B cell (primary cell): ENCODE data around the gene SCFD2. TPM values are rescaled to one million over a fixed set of nuclear protein-coding genes. Genes with fewer than 3 reads are reported as not detected.

Source experiments
- ATAC-seq: fragments of 200-7000 bp; cut with Tn5 transposase; one replicate; pipeline ENCODE4 v1.10.0; 2021; ENCODE audit warnings: low read depth, mild to moderate bottlenecking, moderate number of reproducible peaks, moderate library complexity
- CTCF ChIA-PET: fragments of 350-600 bp; sonication (Branson Sonifier 250); formaldehyde crosslinking; loops from one replicate; lab custom pipeline; 2021; ENCODE audit warnings: antibody characterized with exemption, inconsistent platforms; lab: Charles Lee
- POLR2A ChIA-PET: fragments of 350-600 bp; sonication (Branson Sonifier 250); formaldehyde crosslinking; loops from one replicate; lab custom pipeline; 2021; ENCODE audit warnings: antibody characterized with exemption; lab: Charles Lee
- DNase-seq: peaks from one replicate; pipeline ENCODE4 v3.0.0; 2013
- H2AFZ ChIP-seq: 2 replicates; pipeline ENCODE4 v1.6.1; 2012; ENCODE audit warnings: mild to moderate bottlenecking, low read depth, low read length; ENCODE audit not compliant: insufficient read depth, poor library complexity, severe bottlenecking
- H3K27ac ChIP-seq, 2 donors: 1 replicate in 1 of 2; 2 replicates in 1 of 2; pipeline ENCODE4 v1.5.1; 2012 to 2013; ENCODE audit warnings: low read length in 2 of 2, mild to moderate bottlenecking in 2 of 2, moderate library complexity in 1 of 2
- H3K27me3 ChIP-seq, 4 experiments: fragments of 200-600 bp in 1 of 4; sonication (generic) in 1 of 4; replicated peaks in 1 of 4; 1 replicate in 2 of 4; 2 replicates in 2 of 4; pipeline versions ENCODE4 v1.6.1 to v1.7.0; 2013 to 2016; ENCODE audit warnings: low read length in 3 of 4, mild to moderate bottlenecking in 2 of 4, mixed read lengths in 1 of 4, moderate library complexity in 1 of 4; ENCODE audit not compliant: insufficient read depth in 4 of 4, control insufficient read depth in 3 of 4; ENCODE audit errors: control extremely low read depth in 1 of 4
- H3K36me3 ChIP-seq, 2 experiments: replicated peaks in 1 of 2; 1 replicate in 1 of 2; 2 replicates in 1 of 2; pipeline versions ENCODE4 v1.6.1 to v1.7.1; 2013; ENCODE audit warnings: low read length in 1 of 2; ENCODE audit not compliant: insufficient read depth in 2 of 2, control insufficient read depth in 1 of 2; ENCODE audit errors: control extremely low read depth in 1 of 2, extremely low read depth in 1 of 2
- H3K4me1 ChIP-seq, 2 donors: fragments of 200-600 bp in 1 of 2; sonication (generic) in 1 of 2; 1 replicate in 1 of 2; 2 replicates in 1 of 2; pipeline versions ENCODE4 v1.5.1 to v1.6.1; 2013 to 2017; ENCODE audit warnings: low read length in 2 of 2; ENCODE audit not compliant: control insufficient read depth in 2 of 2, insufficient read depth in 2 of 2
- H3K4me2 ChIP-seq: replicated peaks from 2 replicates; pipeline ENCODE3; 2012; ENCODE audit warnings: mild to moderate bottlenecking, low read depth, low read length; ENCODE audit not compliant: poor library complexity, severe bottlenecking
- H3K4me3 ChIP-seq, 5 experiments: fragments of 200-600 bp in 1 of 5; sonication (generic) in 1 of 5; 1 replicate in 3 of 5; 2 replicates in 2 of 5; pipeline versions ENCODE4 v1.5.1 to v1.7.0; 2011 to 2016; ENCODE audit warnings: low read length in 4 of 5, mild to moderate bottlenecking in 4 of 5, low read depth in 2 of 5, control low read depth in 1 of 5, moderate library complexity in 1 of 5; ENCODE audit not compliant: insufficient read depth in 1 of 5; ENCODE audit errors: control extremely low read depth in 1 of 5, extremely low read depth in 1 of 5
- H3K79me2 ChIP-seq: fragments of 200-600 bp; sonication (generic); one replicate; pipeline ENCODE4 v1.6.0; 2016; ENCODE audit warnings: low read length; ENCODE audit not compliant: control insufficient read depth, insufficient read depth
- H3K9ac ChIP-seq: fragments of 200-600 bp; sonication (generic); 2 replicates; pipeline ENCODE4 v1.6.1; 2017; ENCODE audit warnings: mild to moderate bottlenecking, low read length, moderate library complexity
- H3K9me3 ChIP-seq, 3 donors: one replicate each; pipeline versions ENCODE4 v1.6.1 to v1.7.1; 2013; ENCODE audit warnings: low read length in 2 of 3; ENCODE audit not compliant: control insufficient read depth in 2 of 3, insufficient read depth in 1 of 3; ENCODE audit errors: control extremely low read depth in 1 of 3
- H4K20me1 ChIP-seq: 2 replicates; pipeline ENCODE4 v1.6.0; 2012; ENCODE audit warnings: mild to moderate bottlenecking, low read length; ENCODE audit not compliant: insufficient read depth, control insufficient read depth, poor library complexity, severe bottlenecking
- H3K27ac Mint-ChIP-seq: one replicate; pipeline ENCODE4 v1.8.0; 2021; ENCODE audit warnings: mixed read lengths
- H3K27me3 Mint-ChIP-seq: one replicate; pipeline ENCODE4 v1.8.0; 2021; ENCODE audit warnings: mixed read lengths
- H3K4me1 Mint-ChIP-seq: one replicate; pipeline ENCODE4 v1.8.0; 2021; ENCODE audit warnings: mixed read lengths
- H3K4me3 Mint-ChIP-seq: one replicate; pipeline ENCODE4 v1.8.0; 2021; ENCODE audit warnings: mixed read lengths
- H3K9me3 Mint-ChIP-seq: one replicate; pipeline ENCODE4 v1.8.0; 2022; ENCODE audit warnings: mixed read lengths; ENCODE audit not compliant: insufficient read depth
- EZH2 ChIP-seq: IDR thresholded peaks from 2 replicates; pipeline ENCODE4 v1.6.1; 2012; ENCODE audit warnings: borderline replicate concordance, low read depth, mild to moderate bottlenecking, moderate library complexity, low read length; ENCODE audit not compliant: insufficient read depth, poor library complexity, severe bottlenecking
- WGBS: methylation state at CpG from one replicate; pipeline ENCODE4 v1.1.5; 2013; ENCODE audit warnings: missing lambda C conversion rate; ENCODE audit not compliant: insufficient coverage; 5-methylcytosine and 5-hydroxymethylcytosine counted together
- intact Hi-C: fragments of 100-400 bp; cut with micrococcal nuclease; formaldehyde crosslinking; loops from one replicate; pipeline ENCODE4 v1.10.0; 2022
- polyA plus RNA-seq: library from polyadenylated mRNA; depleted of rRNA; stranded (reverse); fragments of >200 nt; gene quantifications from 2 replicates; pipeline ENCODE4 v1.2.3, GENCODE V29; 2012
- total RNA-seq, 2 donors: library from RNA; stranded (reverse); fragments of 120-200 nt in 1 of 2; gene quantifications; 1 replicate in 1 of 2; 2 replicates in 1 of 2; pipeline versions ENCODE4 v1.2.3 to v1.2.4, GENCODE V29; 2013 to 2022
- TF ChIP-seq, protein P1 (sequence below): fragments of 200-600 bp; IDR thresholded peaks from one replicate; pipeline ENCODE4 v1.8.0; 2022; ENCODE audit warnings: antibody characterized with exemption, mild to moderate bottlenecking

SCFD2 gene
- total and polyA plus RNA-seq, 2 donors (not counting 1 experiment from before 2014, with no cell fraction given) = 12.8 to 20.4 TPM

DNA sequence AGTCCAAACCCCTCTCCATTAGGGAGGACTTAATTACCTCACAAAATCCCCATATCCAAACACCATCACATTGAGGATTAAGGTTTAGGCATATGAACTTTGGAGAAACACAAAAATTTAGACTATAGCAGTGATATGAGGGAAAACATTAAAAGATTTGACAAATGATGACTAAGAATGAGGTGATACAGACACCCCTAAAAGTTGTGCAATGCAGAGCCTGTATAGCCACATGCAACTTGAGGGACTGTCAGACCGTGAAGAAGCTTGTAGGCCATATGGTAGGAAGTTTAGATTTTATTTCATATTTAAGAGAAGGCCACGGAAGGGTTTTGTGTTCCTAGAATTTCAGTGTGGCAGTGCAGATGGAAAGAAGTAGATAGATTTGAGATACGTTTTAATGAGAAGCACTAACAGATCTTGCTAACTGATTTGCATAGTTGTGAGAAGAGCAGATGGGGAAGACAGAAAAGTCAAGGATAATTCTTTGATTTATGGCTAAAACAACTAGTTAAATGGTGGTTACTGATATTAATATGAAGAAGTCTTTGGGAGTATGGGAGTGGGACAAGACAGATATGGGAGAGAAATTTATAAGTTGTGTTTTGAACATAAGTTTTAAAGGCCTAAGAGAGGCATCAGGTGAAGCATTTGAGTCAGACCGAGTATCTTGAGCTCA, 6.1 kb upstream of the SCFD2 start:
- Histone ChIP-seq H2AFZ (no peak overlapping the region), H3K9me3 (no peaks in the 10 kb centered on the region), H3K4me2 (no peak overlapping the region), H3K27me3 (peaks cover 0 to 8% (median 7%) of the 10 kb centered on the region in 4 experiments), H3K4me1 (peaks cover 2 to 4% of the 10 kb centered on the region in 2 donors), H3K27ac (no peak overlapping the region), H3K4me3 (no peak overlapping the region), H3K9ac (no peak overlapping the region), H3K79me2 (peaks cover 2% of the 10 kb centered on the region), H4K20me1 (no peaks in the 10 kb centered on the region), H3K36me3 (no peaks in the 10 kb centered on the region)
- peaks cover 35% of the 10 kb centered on the region for H3K27me3 Mint-ChIP-seq
- H3K9me3 Mint-ChIP-seq = no peaks in the 10 kb centered on the region
- CTCF ChIA-PET = no interaction called here
- peaks cover 4% of the 10 kb centered on the region for H3K4me1 Mint-ChIP-seq
- no peak overlapping the region for H3K27ac Mint-ChIP-seq
- intact Hi-C loops = no loop called here
- TF ChIP-seq, protein P1, sequence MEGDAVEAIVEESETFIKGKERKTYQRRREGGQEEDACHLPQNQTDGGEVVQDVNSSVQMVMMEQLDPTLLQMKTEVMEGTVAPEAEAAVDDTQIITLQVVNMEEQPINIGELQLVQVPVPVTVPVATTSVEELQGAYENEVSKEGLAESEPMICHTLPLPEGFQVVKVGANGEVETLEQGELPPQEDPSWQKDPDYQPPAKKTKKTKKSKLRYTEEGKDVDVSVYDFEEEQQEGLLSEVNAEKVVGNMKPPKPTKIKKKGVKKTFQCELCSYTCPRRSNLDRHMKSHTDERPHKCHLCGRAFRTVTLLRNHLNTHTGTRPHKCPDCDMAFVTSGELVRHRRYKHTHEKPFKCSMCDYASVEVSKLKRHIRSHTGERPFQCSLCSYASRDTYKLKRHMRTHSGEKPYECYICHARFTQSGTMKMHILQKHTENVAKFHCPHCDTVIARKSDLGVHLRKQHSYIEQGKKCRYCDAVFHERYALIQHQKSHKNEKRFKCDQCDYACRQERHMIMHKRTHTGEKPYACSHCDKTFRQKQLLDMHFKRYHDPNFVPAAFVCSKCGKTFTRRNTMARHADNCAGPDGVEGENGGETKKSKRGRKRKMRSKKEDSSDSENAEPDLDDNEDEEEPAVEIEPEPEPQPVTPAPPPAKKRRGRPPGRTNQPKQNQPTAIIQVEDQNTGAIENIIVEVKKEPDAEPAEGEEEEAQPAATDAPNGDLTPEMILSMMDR = no peak
- no peak for TF ChIP-seq EZH2
- POLR2A ChIA-PET = no interaction called here
- no peak overlapping the region for H3K4me3 Mint-ChIP-seq
- 96% methylated on average over 3 of the region's 4 CpGs for WGBS
- DNase-seq = no peak
- no peak for ATAC-seq

DNA sequence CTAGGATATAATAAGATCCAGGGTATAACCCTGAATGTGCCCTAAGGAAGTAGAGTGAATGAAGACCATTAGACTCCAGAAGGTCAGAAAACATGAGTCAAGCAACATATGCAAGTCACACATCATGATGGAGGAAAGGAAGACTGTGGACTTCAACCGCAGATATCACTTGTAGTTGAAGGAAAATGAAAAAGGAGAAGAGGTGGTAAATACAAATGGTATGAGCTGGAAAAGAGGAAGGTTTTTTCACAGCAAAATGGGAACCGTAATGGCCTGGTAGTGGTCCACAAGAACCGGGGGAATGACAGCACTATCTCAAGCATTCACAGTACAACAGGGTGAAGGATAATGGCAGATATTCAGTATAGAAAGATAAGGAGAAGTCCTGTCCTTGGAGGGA, 5.2 kb upstream of the SCFD2 start:
- ATAC-seq (no peak), DNase-seq (no peak)
- Histone ChIP-seq H3K79me2 (peaks cover 10% of the 10 kb centered on the region), H3K36me3 (no peaks in the 10 kb centered on the region), H3K4me1 (peaks cover 8% of the 10 kb centered on the region in 2 donors), H4K20me1 (no peaks in the 10 kb centered on the region), H3K27me3 (peaks cover 0 to 8% (median 7%) of the 10 kb centered on the region in 4 experiments), H3K9ac (no peak overlapping the region), H3K9me3 (no peaks in the 10 kb centered on the region), H3K4me2 (no peak overlapping the region), H3K4me3 (no peak overlapping the region), H3K27ac (no peak overlapping the region), H2AFZ (no peak overlapping the region)
- Mint-ChIP-seq H3K27me3 (peaks cover 35% of the 10 kb centered on the region), H3K4me3 (no peak overlapping the region), H3K4me1 (peaks cover 10% of the 10 kb centered on the region), H3K27ac (no peak overlapping the region), H3K9me3 (no peaks in the 10 kb centered on the region)
- intact Hi-C loops = no loop called here
- ChIA-PET POLR2A (no interaction called here), CTCF (no interaction called here)
- WGBS = 86% methylated on average over 1 of the region's 3 CpGs
- TF ChIP-seq, protein P1 = no peak
- no peak for TF ChIP-seq EZH2
